Natural killer cell (primary cell): ENCODE data around the gene PTPRT. TPM values are rescaled to one million over a fixed set of nuclear protein-coding genes. Genes with fewer than 3 reads are reported as not detected.

Experiments used
- ATAC-seq, 3 donors: fragments of 150-1000 bp in 2 of 3; fragments of 200-7000 bp in 1 of 3; cut with Tn5 transposase; 1 replicate in 1 of 3; 2 replicates in 2 of 3; pipeline ENCODE4 v1.10.0; 2021; ENCODE audit warnings: mild to moderate bottlenecking in 2 of 3, moderate library complexity in 2 of 3
- DNase-seq, 2 donors: peaks; one replicate each; pipeline versions ENCODE4 v3.0.0 to v3.0.0-alpha.2; 2013 to 2021; ENCODE audit warnings: mixed read lengths in 1 of 2
- H3K27ac ChIP-seq: one replicate; pipeline ENCODE4 v1.5.1; 2013; ENCODE audit warnings: mild to moderate bottlenecking, low read length
- H3K27me3 ChIP-seq: one replicate; pipeline ENCODE4 v1.6.1; 2013; ENCODE audit warnings: low read length; ENCODE audit not compliant: control insufficient read depth, insufficient read depth
- H3K36me3 ChIP-seq: one replicate; pipeline ENCODE4 v1.6.1; 2013; ENCODE audit warnings: low read length; ENCODE audit not compliant: control insufficient read depth, insufficient read depth
- H3K4me1 ChIP-seq: one replicate; pipeline ENCODE4 v1.6.1; 2013; ENCODE audit warnings: low read length; ENCODE audit not compliant: control insufficient read depth, insufficient read depth
- H3K4me3 ChIP-seq: one replicate; pipeline ENCODE4 v1.5.1; 2013; ENCODE audit warnings: low read length
- H3K9me3 ChIP-seq: one replicate; pipeline ENCODE4 v1.6.1; 2013; ENCODE audit warnings: low read length; ENCODE audit not compliant: control insufficient read depth, insufficient read depth
- H3K27ac Mint-ChIP-seq, 2 donors: one replicate each; pipeline ENCODE4 v1.8.0; 2022; ENCODE audit warnings: mild to moderate bottlenecking in 2 of 2, mixed read lengths in 2 of 2, moderate library complexity in 1 of 2
- H3K27me3 Mint-ChIP-seq, 2 donors: one replicate each; pipeline ENCODE4 v1.8.0; 2022; ENCODE audit warnings: low read depth in 2 of 2, mixed read lengths in 2 of 2
- H3K36me3 Mint-ChIP-seq: one replicate; pipeline ENCODE4 v1.8.0; 2022; ENCODE audit warnings: mixed read lengths
- H3K4me1 Mint-ChIP-seq, 2 donors: one replicate each; pipeline ENCODE4 v1.8.0; 2022; ENCODE audit warnings: mixed read lengths in 2 of 2
- H3K4me3 Mint-ChIP-seq: one replicate; pipeline ENCODE4 v1.8.0; 2022; ENCODE audit warnings: mild to moderate bottlenecking, moderate library complexity, mixed read lengths
- H3K9me3 Mint-ChIP-seq, 2 donors: one replicate each; pipeline ENCODE4 v1.8.0; 2022; ENCODE audit warnings: mixed read lengths in 2 of 2
- WGBS: methylation state at CpG from one replicate; pipeline ENCODE4 v1.1.7; 2013; ENCODE audit warnings: missing lambda C conversion rate; ENCODE audit not compliant: insufficient coverage; 5-methylcytosine and 5-hydroxymethylcytosine counted together
- intact Hi-C: fragments of 100-400 bp; cut with micrococcal nuclease; formaldehyde crosslinking; loops from one replicate; pipeline ENCODE4 v1.14.2; 2022
- total RNA-seq, 4 donors: library from RNA; stranded (reverse); fragments of 120-200 nt in 1 of 4; gene quantifications; one replicate each; pipeline versions ENCODE4 v1.2.3 to v1.2.4, GENCODE V29; 2013 to 2022
- TF ChIP-seq, protein P1 (sequence below): fragments of 200-600 bp; IDR thresholded peaks from one replicate; pipeline ENCODE4 v1.8.0; 2022; ENCODE audit warnings: antibody characterized with exemption

Gene PTPRT
- total RNA-seq, 3 donors from 2014 or later (not counting 1 experiment from before 2014, with no cell fraction given): not detected

DNA sequence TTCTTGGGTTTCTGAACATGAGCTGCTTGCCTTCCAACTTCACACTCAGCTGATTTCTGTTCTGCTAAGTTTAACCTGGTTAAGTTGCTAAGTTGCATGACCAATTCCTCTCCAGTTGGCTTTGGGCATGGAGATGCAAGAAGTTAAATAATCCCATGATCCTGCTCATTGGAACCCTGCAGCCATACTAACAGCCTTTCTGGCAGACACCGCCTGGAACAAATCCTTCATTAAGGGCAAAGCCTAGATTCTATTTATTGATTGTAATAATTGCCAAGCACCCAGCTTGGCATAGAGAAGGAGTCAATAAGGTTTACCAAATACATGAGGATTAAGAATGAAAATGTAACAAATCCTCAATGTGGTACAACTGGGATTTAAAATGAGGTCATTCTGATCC lies 829.1 kb downstream of the PTPRT start:
- intact Hi-C loops: no loop called here
- Histone ChIP-seq H3K9me3 (no peaks in the 10 kb centered on the region), H3K36me3 (no peaks in the 10 kb centered on the region), H3K4me3 (no peak overlapping the region), H3K27me3 (no peaks in the 10 kb centered on the region), H3K27ac (no peak overlapping the region), H3K4me1 (no peaks in the 10 kb centered on the region)
- no peaks in the 10 kb centered on the region for H3K4me1 Mint-ChIP-seq
- no peak overlapping the region for H3K27ac Mint-ChIP-seq
- peaks cover 2 to 6% of the 10 kb centered on the region in 2 donors for H3K9me3 Mint-ChIP-seq
- TF ChIP-seq, protein P1, sequence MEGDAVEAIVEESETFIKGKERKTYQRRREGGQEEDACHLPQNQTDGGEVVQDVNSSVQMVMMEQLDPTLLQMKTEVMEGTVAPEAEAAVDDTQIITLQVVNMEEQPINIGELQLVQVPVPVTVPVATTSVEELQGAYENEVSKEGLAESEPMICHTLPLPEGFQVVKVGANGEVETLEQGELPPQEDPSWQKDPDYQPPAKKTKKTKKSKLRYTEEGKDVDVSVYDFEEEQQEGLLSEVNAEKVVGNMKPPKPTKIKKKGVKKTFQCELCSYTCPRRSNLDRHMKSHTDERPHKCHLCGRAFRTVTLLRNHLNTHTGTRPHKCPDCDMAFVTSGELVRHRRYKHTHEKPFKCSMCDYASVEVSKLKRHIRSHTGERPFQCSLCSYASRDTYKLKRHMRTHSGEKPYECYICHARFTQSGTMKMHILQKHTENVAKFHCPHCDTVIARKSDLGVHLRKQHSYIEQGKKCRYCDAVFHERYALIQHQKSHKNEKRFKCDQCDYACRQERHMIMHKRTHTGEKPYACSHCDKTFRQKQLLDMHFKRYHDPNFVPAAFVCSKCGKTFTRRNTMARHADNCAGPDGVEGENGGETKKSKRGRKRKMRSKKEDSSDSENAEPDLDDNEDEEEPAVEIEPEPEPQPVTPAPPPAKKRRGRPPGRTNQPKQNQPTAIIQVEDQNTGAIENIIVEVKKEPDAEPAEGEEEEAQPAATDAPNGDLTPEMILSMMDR: no peak
- no peaks in the 10 kb centered on the region for H3K36me3 Mint-ChIP-seq
- ATAC-seq (no peak), DNase-seq (no peak)
- no peak overlapping the region for H3K4me3 Mint-ChIP-seq
- WGBS: 100% methylated on average over 1 of the region's 1 CpG
- no peaks in the 10 kb centered on the region for H3K27me3 Mint-ChIP-seq

DNA sequence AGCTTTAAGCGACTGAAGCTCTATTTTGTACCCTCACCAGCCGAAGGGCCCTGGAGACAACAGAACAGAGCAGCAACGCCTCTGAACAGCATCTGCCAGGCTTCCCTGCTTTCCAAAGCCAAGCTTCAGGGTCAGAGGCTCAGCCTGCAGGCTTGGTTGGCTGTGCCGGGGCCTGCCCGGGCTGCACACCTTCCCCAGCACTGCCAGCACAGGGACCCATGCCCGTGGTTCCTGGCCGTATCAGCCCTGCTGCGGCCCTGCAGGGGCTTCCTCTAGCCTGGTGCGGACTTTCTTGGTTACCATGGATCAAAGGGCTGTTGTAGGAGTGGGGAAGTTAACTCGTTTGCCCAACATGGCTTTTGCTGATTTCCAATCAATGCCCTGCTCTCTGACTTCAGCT lies 830.1 kb downstream of the PTPRT start:
- TF ChIP-seq, protein P1: no peak
- Mint-ChIP-seq H3K4me3 (no peak overlapping the region), H3K36me3 (no peaks in the 10 kb centered on the region), H3K27me3 (no peaks in the 10 kb centered on the region), H3K4me1 (no peaks in the 10 kb centered on the region), H3K27ac (no peak overlapping the region), H3K9me3 (peaks cover 2 to 10% of the 10 kb centered on the region in 2 donors)
- DNase-seq (no peak), ATAC-seq (no peak)
- no peaks in the 10 kb centered on the region for H3K4me1 ChIP-seq
- WGBS: 85% methylated on average over 10 of the region's 10 CpGs
- H3K4me3 ChIP-seq: no peak overlapping the region
- H3K9me3 ChIP-seq: no peaks in the 10 kb centered on the region
- H3K36me3 ChIP-seq: no peaks in the 10 kb centered on the region
- H3K27ac ChIP-seq: no peak overlapping the region
- no peaks in the 10 kb centered on the region for H3K27me3 ChIP-seq
- intact Hi-C loops: no loop called here

DNA sequence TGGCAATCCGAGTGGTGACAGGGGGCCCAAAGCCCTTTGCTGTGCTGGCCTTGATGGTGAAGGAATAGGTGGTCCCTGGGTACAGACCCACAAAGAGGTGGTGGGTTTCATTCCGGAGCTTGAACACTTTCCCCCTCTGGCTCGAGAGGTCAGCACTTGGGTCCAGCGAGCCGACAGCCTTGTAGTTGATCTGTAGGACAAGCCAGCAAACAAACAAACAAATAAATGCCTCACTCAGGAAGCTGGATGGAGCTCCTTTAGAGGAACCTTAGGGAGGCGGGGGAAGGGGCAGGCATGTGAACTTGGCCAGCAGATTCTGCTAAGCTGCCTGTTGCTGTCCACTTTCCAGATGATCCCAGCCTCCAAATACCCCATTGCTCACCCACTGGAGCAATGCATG lies 837.6 kb downstream of the PTPRT start:
- DNase-seq (no peak), ATAC-seq (no peak)
- H3K4me1 Mint-ChIP-seq: no peaks in the 10 kb centered on the region
- Histone ChIP-seq H3K4me1 (no peaks in the 10 kb centered on the region), H3K9me3 (no peaks in the 10 kb centered on the region), H3K27me3 (no peaks in the 10 kb centered on the region), H3K4me3 (no peak overlapping the region), H3K27ac (no peak overlapping the region), H3K36me3 (no peaks in the 10 kb centered on the region)
- no peaks in the 10 kb centered on the region for H3K27me3 Mint-ChIP-seq
- no peak overlapping the region for H3K27ac Mint-ChIP-seq
- H3K9me3 Mint-ChIP-seq: peaks cover 10% of the 10 kb centered on the region in 2 donors
- intact Hi-C loops: no loop called here
- no peak overlapping the region for H3K4me3 Mint-ChIP-seq
- TF ChIP-seq, protein P1: no peak
- H3K36me3 Mint-ChIP-seq: no peaks in the 10 kb centered on the region
- 51% methylated on average over 6 of the region's 6 CpGs for WGBS

DNA sequence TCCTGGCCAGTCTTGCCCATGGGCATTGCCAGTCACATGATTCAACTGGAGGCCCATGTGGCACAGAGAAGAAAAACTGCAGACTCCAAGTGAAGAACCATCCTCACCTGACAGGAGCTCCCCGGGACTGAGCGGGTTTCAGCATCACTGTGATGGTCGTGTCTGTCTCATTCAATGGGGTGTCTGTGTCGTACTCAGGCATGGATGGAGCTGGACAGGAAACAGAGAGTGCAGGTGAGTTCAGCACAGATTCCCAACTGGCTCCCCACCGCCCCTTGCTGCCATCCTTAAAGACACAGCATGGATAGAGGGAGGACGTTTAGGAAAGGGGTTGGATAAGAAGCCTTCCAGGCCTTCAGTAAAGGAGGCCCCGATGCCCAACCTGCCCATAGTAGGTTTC lies 839.2 kb downstream of the PTPRT start:
- intact Hi-C loops: no loop called here
- TF ChIP-seq, protein P1: no peak
- H3K9me3 ChIP-seq: no peaks in the 10 kb centered on the region
- H3K27ac ChIP-seq: no peak overlapping the region
- ATAC-seq (no peak), DNase-seq (no peak)
- no peak overlapping the region for H3K4me3 Mint-ChIP-seq
- no peaks in the 10 kb centered on the region for H3K36me3 Mint-ChIP-seq
- H3K36me3 ChIP-seq: no peaks in the 10 kb centered on the region
- no peak overlapping the region for H3K27ac Mint-ChIP-seq
- no peaks in the 10 kb centered on the region for H3K4me1 ChIP-seq
- H3K4me1 Mint-ChIP-seq: no peaks in the 10 kb centered on the region
- H3K27me3 ChIP-seq: no peaks in the 10 kb centered on the region
- H3K9me3 Mint-ChIP-seq: peaks cover 3 to 8% of the 10 kb centered on the region in 2 donors
- no peaks in the 10 kb centered on the region for H3K27me3 Mint-ChIP-seq
- 75% methylated on average over 7 of the region's 7 CpGs for WGBS
- no peak overlapping the region for H3K4me3 ChIP-seq
